HEK293 (cell line): Measurements from ENCODE around the gene DAGLA.
A peak's percentile ranks its signal among the peaks of the same experiment; 100 is the strongest.

Experiments used
- CTCF ChIA-PET: fragments of 350-600 bp; formaldehyde crosslinking; extraction: SDS; loops from one replicate; lab custom pipeline; 2021; ENCODE audit warnings: antibody characterized with exemption; lab: Yijun Ruan, JAX
- POLR2A ChIA-PET: fragments of 300-600 bp; formaldehyde crosslinking; extraction: SDS; loops from one replicate; lab custom pipeline; 2020; ENCODE audit warnings: antibody characterized with exemption, inconsistent platforms; lab: Yijun Ruan, JAX
- H3K27ac ChIP-seq: fragments of 200-500 bp; sonication (Bioruptor generic); 2 replicates; pipeline ENCODE4 v1.5.1; 2014; ENCODE audit warnings: low read depth, low read length, control low read depth, inconsistent platforms; ENCODE audit errors: extremely low read depth
- H3K36me3 ChIP-seq, 2 experiments: fragments of 200-500 bp in 1 of 2; sonication (Bioruptor generic) in 1 of 2; 1 replicate in 1 of 2; 2 replicates in 1 of 2; pipeline ENCODE4 v1.5.1; 2014 to 2017; ENCODE audit warnings: inconsistent platforms in 2 of 2, low read length in 2 of 2; ENCODE audit not compliant: control insufficient read depth in 2 of 2, insufficient read depth in 1 of 2
- H3K4me1 ChIP-seq: fragments of 200-500 bp; sonication (Bioruptor generic); 2 replicates; pipeline ENCODE4 v1.5.1; 2014; ENCODE audit warnings: mild to moderate bottlenecking, low read length, inconsistent platforms; ENCODE audit not compliant: control insufficient read depth, insufficient read depth
- H3K4me3 ChIP-seq: 2 replicates; pipeline ENCODE4 v1.5.1; 2011; ENCODE audit warnings: low read depth, mild to moderate bottlenecking, control low read depth, low read length, moderate library complexity
- H3K9me3 ChIP-seq: fragments of 200-500 bp; sonication (Bioruptor generic); 2 replicates; pipeline ENCODE4 v1.5.1; 2014; ENCODE audit warnings: low read depth, low read length, inconsistent platforms; ENCODE audit not compliant: control insufficient read depth, insufficient read depth
- EGR2 ChIP-seq: fragments of 450-650 bp; formaldehyde crosslinking; IDR thresholded peaks from 2 replicates; pipeline ENCODE4 v1.5.1; 2016; ENCODE audit warnings: low read depth, missing biosample characterization, missing genetic modification characterization
- GLIS2 ChIP-seq: fragments of 450-650 bp; formaldehyde crosslinking; IDR thresholded peaks from 2 replicates; pipeline ENCODE4 v1.5.1; 2016; ENCODE audit warnings: missing biosample characterization, missing genetic modification characterization
- HOXD13 ChIP-seq: sonication (generic); formaldehyde crosslinking; IDR thresholded peaks from 2 replicates; pipeline ENCODE4 v1.8.0; 2022; ENCODE audit warnings: missing genetic modification reagents, borderline replicate concordance
- KLF16 ChIP-seq: fragments of 450-650 bp; formaldehyde crosslinking; IDR thresholded peaks from 2 replicates; pipeline ENCODE4 v1.5.1; 2017; ENCODE audit warnings: missing biosample characterization, missing genetic modification characterization
- MYNN ChIP-seq: fragments of 450-650 bp; formaldehyde crosslinking; IDR thresholded peaks from 2 replicates; pipeline ENCODE4 v1.5.1; 2016; ENCODE audit warnings: missing biosample characterization, missing genetic modification characterization, borderline replicate concordance
- SCRT2 ChIP-seq: fragments of 450-650 bp; formaldehyde crosslinking; IDR thresholded peaks from 2 replicates; pipeline ENCODE4 v1.5.1; 2016; ENCODE audit warnings: missing biosample characterization, missing genetic modification characterization
- SP3 ChIP-seq: fragments of 450-650 bp; formaldehyde crosslinking; IDR thresholded peaks from 2 replicates; pipeline ENCODE4 v1.5.1; 2016; ENCODE audit warnings: missing biosample characterization, missing genetic modification characterization
- SP7 ChIP-seq: fragments of 450-650 bp; formaldehyde crosslinking; IDR thresholded peaks from 2 replicates; pipeline ENCODE4 v1.5.1; 2016; ENCODE audit warnings: missing biosample characterization, missing genetic modification characterization
- ZBTB1 ChIP-seq: fragments of 450-650 bp; formaldehyde crosslinking; IDR thresholded peaks from 2 replicates; pipeline ENCODE4 v1.5.1; 2016; ENCODE audit warnings: missing biosample characterization, missing genetic modification characterization
- ZBTB6 ChIP-seq: fragments of 450-650 bp; formaldehyde crosslinking; IDR thresholded peaks from 2 replicates; pipeline ENCODE4 v1.5.1; 2017; ENCODE audit warnings: missing biosample characterization, missing genetic modification characterization
- ZEB2 ChIP-seq: fragments of 450-650 bp; formaldehyde crosslinking; IDR thresholded peaks from 2 replicates; pipeline ENCODE4 v1.5.1; 2016; ENCODE audit warnings: missing biosample characterization, missing genetic modification characterization
- ZNF18 ChIP-seq: fragments of 450-650 bp; formaldehyde crosslinking; IDR thresholded peaks from 2 replicates; pipeline ENCODE4 v1.5.1; 2016; ENCODE audit warnings: missing biosample characterization, missing genetic modification characterization
- ZNF266 ChIP-seq: fragments of 450-650 bp; formaldehyde crosslinking; IDR thresholded peaks from 2 replicates; pipeline ENCODE4 v1.5.1; 2016; ENCODE audit warnings: missing biosample characterization, missing genetic modification characterization, low read depth
- ZNF341 ChIP-seq: fragments of 450-650 bp; formaldehyde crosslinking; IDR thresholded peaks from 2 replicates; pipeline ENCODE4; 2016; ENCODE audit warnings: low read depth, missing biosample characterization, missing genetic modification characterization
- ZNF600 ChIP-seq: fragments of 450-650 bp; formaldehyde crosslinking; IDR thresholded peaks from 2 replicates; pipeline ENCODE4 v1.5.1; 2016; ENCODE audit warnings: missing biosample characterization, missing genetic modification characterization
- ZNF621 ChIP-seq: fragments of 450-650 bp; formaldehyde crosslinking; IDR thresholded peaks from 2 replicates; pipeline ENCODE4 v1.5.1; 2017; ENCODE audit warnings: missing biosample characterization, missing genetic modification characterization
- ZNF837 ChIP-seq: fragments of 450-650 bp; formaldehyde crosslinking; IDR thresholded peaks from 2 replicates; pipeline ENCODE4 v1.5.1; 2016; ENCODE audit warnings: missing biosample characterization, missing genetic modification characterization
- ZSCAN30 ChIP-seq: fragments of 450-650 bp; IDR thresholded peaks from 2 replicates; pipeline ENCODE4 v1.5.1; 2018; ENCODE audit warnings: missing biosample characterization, mild to moderate bottlenecking, missing genetic modification characterization, moderate library complexity
- ZXDB ChIP-seq: fragments of 450-650 bp; formaldehyde crosslinking; IDR thresholded peaks from 2 replicates; pipeline ENCODE4 v1.5.1; 2016; ENCODE audit warnings: missing biosample characterization, missing genetic modification characterization
- TF ChIP-seq, protein P1 (sequence below): fragments of 450-650 bp; formaldehyde crosslinking; IDR thresholded peaks from 2 replicates; pipeline ENCODE4 v1.5.1; 2016; ENCODE audit warnings: missing biosample characterization, missing genetic modification characterization

Gene DAGLA

DNA sequence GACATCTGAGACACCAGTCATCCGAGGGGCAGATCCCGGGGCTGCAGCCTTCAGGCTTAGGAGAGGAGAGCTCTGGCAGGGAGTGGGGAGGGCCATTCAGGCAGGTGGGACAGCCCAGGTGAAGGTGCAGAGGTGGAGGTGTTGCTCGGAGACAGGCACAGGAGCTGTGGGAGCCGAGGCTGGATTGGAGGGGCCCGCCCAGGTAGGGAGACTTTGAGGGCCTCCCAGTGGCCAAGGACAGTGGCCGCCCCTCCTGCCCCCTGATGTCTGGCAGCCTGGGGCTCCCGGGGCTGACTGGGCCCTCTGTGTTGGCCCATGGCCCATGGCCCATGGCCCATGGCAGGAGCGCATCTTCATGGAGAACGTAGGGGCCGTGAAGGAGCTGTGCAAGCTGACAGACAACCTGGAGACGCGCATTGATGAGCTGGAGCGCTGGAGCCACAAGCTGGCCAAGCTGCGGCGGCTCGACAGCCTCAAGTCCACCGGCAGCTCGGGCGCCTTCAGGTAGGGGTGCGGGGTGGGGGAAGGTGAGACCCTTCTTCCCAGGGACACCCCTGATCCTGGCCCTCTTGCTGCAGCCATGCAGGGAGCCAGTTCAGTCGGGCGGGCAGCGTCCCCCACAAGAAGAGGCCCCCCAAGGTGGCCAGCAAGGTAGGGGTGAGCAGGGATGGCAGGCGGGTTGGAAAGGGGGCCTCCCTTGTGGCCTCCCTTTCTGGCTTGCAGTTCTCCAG, 98.9 kb downstream of the DAGLA start:
- POLR2A ChIA-PET, result interaction anchor here (1.2 kb wide), 2 partner anchors 9 to 26 kb away, joined by 3 to 4 read pairs; no protein-coding TSS in a partner anchor
- CTCF ChIA-PET, result interaction anchor here (0.6 to 2.9 kb wide), 4 partner anchors 9 to 106 kb away, joined by 3 to 13 read pairs (median 6); no protein-coding TSS in a partner anchor
- TF ChIP-seq ZNF266 (tag by site-specific recombination) (no peak), ZSCAN30 (tag by site-specific recombination) (no peak), ZBTB6 (tag by site-specific recombination) (peak; percentile 67; the same call in 1 of the 2 replicates), SP3 (tag by site-specific recombination) (no peak)
- TF ChIP-seq, all 188 proteins: peak for 1
- no peaks in the 10 kb centered on the region for H3K9me3 ChIP-seq
- H3K27ac ChIP-seq, result no peak overlapping the region
- no peaks in the 10 kb centered on the region for H3K4me1 ChIP-seq
- H3K36me3 ChIP-seq, result peaks cover 0 to 23% of the 10 kb centered on the region in 2 experiments; a peak in 1 of 3 replicates
- no peak overlapping the region for H3K4me3 ChIP-seq

GRCh38 chr11:61779666-61780525, 99.7 kb downstream of the DAGLA start:
- H3K4me1 ChIP-seq, result no peaks in the 10 kb centered on the region

DNA sequence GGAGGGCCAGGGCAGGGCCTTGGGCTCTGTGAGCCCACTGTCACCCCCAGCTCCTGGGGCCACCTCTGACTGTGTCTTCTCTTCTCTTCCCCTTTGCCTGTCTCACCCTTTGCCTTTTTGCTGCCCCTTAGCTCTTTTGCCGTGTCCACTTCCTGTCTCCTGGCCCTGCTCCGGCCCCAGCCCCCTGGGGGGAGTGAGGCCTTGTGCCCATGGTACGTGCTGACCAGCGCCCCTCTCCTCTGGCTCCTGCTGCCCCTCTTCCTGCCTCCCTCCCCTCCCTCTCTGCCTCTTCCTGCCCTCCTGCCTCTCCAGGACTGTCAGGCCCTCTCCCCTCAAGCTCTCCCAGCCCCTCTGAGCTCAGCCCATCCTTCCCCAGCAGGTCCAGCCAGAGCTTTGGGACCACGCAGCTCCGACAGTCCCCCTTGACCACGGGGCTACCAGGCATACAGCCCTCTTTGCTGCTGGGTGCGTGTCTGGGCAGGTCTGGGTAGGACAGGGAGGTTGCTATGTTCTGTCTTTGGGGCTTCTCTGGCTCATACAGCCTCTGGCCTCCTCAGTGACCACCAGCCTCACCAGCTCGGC, 100.5 kb downstream of the DAGLA start:
- POLR2A ChIA-PET, result interaction anchor here (1.2 kb wide), 1 partner anchor 9 kb away, joined by 5 read pairs; no protein-coding TSS in a partner anchor
- Histone ChIP-seq H3K4me1 (no peaks in the 10 kb centered on the region), H3K27ac (no peak overlapping the region), H3K9me3 (no peaks in the 10 kb centered on the region), H3K36me3 (peaks cover 0 to 39% of the 10 kb centered on the region in 2 experiments; a peak in 1 of 3 replicates), H3K4me3 (no peak overlapping the region)
- CTCF ChIA-PET, result interaction anchor here (0.8 to 2.9 kb wide), 6 partner anchors 9 to 117 kb away, joined by 3 to 10 read pairs (median 4); no protein-coding TSS in a partner anchor
- TF ChIP-seq ZNF341 (tag by site-specific recombination) (no peak), HOXD13 (no peak), SP7 (no peak), EGR2 (tag by site-specific recombination) (no peak), ZNF18 (tag by site-specific recombination) (no peak), SCRT2 (tag by site-specific recombination) (no peak), ZNF837 (tag by site-specific recombination) (no peak), ZNF621 (no peak), ZBTB1 (tag by site-specific recombination) (no peak), KLF16 (tag by site-specific recombination) (no peak), MYNN (tag by site-specific recombination) (no peak)
- TF ChIP-seq, protein P1, sequence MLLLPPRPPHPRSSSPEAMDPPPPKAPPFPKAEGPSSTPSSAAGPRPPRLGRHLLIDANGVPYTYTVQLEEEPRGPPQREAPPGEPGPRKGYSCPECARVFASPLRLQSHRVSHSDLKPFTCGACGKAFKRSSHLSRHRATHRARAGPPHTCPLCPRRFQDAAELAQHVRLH (tag by site-specific recombination), result no peak

More at GRCh38 chr11:61779666-61780525, 99.7 kb downstream of the DAGLA start:
- Histone ChIP-seq H3K27ac (no peak overlapping the region), H3K4me3 (no peak overlapping the region), H3K36me3 (peaks cover 0 to 31% of the 10 kb centered on the region in 2 experiments; a peak in 1 of 3 replicates), H3K9me3 (no peaks in the 10 kb centered on the region)
- ChIA-PET POLR2A (interaction anchor here (1.2 kb wide), 3 partner anchors 8 to 27 kb away, joined by 3 to 5 read pairs (median 4); no protein-coding TSS in a partner anchor), CTCF (interaction anchor here (0.8 to 2.9 kb wide), 8 partner anchors 8 to 118 kb away, joined by 3 to 13 read pairs (median 4); no protein-coding TSS in a partner anchor)
- TF ChIP-seq GLIS2 (peak; percentile 25; the same call in 1 of the 2 replicates), ZXDB (no peak), ZEB2 (tag by site-specific recombination) (no peak), HOXD13 (no peak), ZNF600 (tag by site-specific recombination) (0 out of 2 replicates have a peak, but pooled peaks have one; percentile 21)
